OCI-LY3 (cell line): Measurements from ENCODE around the gene MAN2A2.

Experiments
- H2AFZ ChIP-seq: fragments of 200-600, 300-600 bp; shearing (Covaris generic); 2 replicates; pipeline ENCODE4 v1.6.0; 2014; ENCODE audit warnings: antibody characterized with exemption, low read depth, low read length
- H3K27ac ChIP-seq: fragments of 200-600, 300-600 bp; sonication (generic); 2 replicates; pipeline ENCODE4 v1.5.1; 2014; ENCODE audit warnings: mild to moderate bottlenecking, low read length, moderate library complexity, mixed read lengths
- H3K27me3 ChIP-seq: fragments of 200-600, 300-600 bp; sonication (generic); 2 replicates; pipeline ENCODE4 v1.6.1; 2014; ENCODE audit warnings: low read depth, low read length, mixed read lengths
- H3K36me3 ChIP-seq: fragments of 200-600, 300-600 bp; sonication (generic); replicated peaks from 2 replicates; pipeline ENCODE3; 2014; ENCODE audit warnings: low read depth, low read length, mixed read lengths
- H3K4me1 ChIP-seq: fragments of 300-600, 200-600 bp; sonication (generic); 2 replicates; pipeline ENCODE4 v1.6.1; 2014; ENCODE audit warnings: low read length, mixed read lengths
- H3K4me2 ChIP-seq: fragments of 200-600, 300-600 bp; sonication (generic); 2 replicates; pipeline ENCODE4 v1.6.1; 2014; ENCODE audit warnings: low read length, mixed read lengths
- H3K4me3 ChIP-seq: fragments of 300-600, 200-600 bp; sonication (generic); 2 replicates; pipeline ENCODE4 v1.5.1; 2014; ENCODE audit warnings: antibody characterized with exemption, mild to moderate bottlenecking, low read length, moderate library complexity
- H3K79me2 ChIP-seq: fragments of 300-600, 200-600 bp; shearing (Covaris generic); 2 replicates; pipeline ENCODE4 v1.6.1; 2014; ENCODE audit warnings: mild to moderate bottlenecking, low read length, mixed read lengths
- H3K9ac ChIP-seq: fragments of 300-600, 200-600 bp; shearing (Covaris generic); 2 replicates; pipeline ENCODE4 v1.6.0; 2014; ENCODE audit warnings: mild to moderate bottlenecking, low read length, moderate library complexity
- H3K9me3 ChIP-seq: fragments of 200-600, 300-600 bp; shearing (Covaris generic); 2 replicates; pipeline ENCODE4 v1.6.1; 2014; ENCODE audit warnings: low read length, mixed read lengths; ENCODE audit not compliant: insufficient read depth
- H4K20me1 ChIP-seq: fragments of 200-600, 300-600 bp; sonication (generic); 2 replicates; pipeline ENCODE4 v1.6.1; 2016; ENCODE audit warnings: low read length, mixed read lengths; ENCODE audit not compliant: insufficient read depth
- CTCF ChIP-seq: fragments of 200-600, 300-600 bp; sonication (generic); IDR thresholded peaks from 2 replicates; pipeline ENCODE4 v1.5.1; 2014; ENCODE audit warnings: antibody characterized with exemption, low read length, low read depth
- EZH2phosphoT487 ChIP-seq: fragments of 200-600 bp; shearing (Covaris generic); IDR thresholded peaks from 2 replicates; pipeline ENCODE4 v1.6.1; 2018; ENCODE audit warnings: antibody characterized with exemption, mixed run types, low read depth

Gene MAN2A2

GRCh38 chr15:90957031-90957790, 54.1 kb downstream of the MAN2A2 start:
- Histone ChIP-seq H3K4me1 (peaks cover 10% of the 10 kb centered on the region), H2AFZ (no peak overlapping the region), H3K79me2 (peaks cover 34% of the 10 kb centered on the region), H3K9ac (no peak overlapping the region), H3K27ac (no peak overlapping the region), H3K36me3 (peaks cover 37% of the 10 kb centered on the region), H3K4me3 (no peak overlapping the region), H3K4me2 (no peak overlapping the region), H4K20me1 (no peaks in the 10 kb centered on the region), H3K27me3 (no peaks in the 10 kb centered on the region), H3K9me3 (no peaks in the 10 kb centered on the region)
- no peak for TF ChIP-seq EZH2phosphoT487
- TF ChIP-seq CTCF: no peak

DNA sequence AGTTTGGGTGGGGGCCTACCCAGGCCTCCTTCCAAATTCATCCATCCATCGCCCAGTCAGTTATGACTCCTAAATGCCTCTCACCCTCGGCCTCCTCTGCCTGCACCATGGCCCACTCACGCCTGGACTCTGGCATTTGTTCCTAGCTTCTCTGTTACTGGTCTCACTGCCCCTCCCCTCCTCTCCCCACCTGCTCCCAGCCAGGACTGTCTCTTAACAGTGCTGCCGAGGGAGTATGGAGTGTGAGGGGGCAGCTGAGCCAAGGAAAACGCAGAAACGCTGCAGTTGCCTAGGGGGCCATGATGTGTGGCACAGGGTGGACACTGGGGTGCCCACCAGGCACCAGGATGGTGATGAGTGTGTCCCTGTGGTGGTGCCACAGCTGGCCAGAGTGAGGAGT, 54.7 kb downstream of the MAN2A2 start:
- H3K4me1 ChIP-seq: peaks cover 10% of the 10 kb centered on the region
- H3K27me3 ChIP-seq: no peaks in the 10 kb centered on the region
- no peak for TF ChIP-seq CTCF
- TF ChIP-seq EZH2phosphoT487: no peak
- H3K36me3 ChIP-seq: peaks cover 43% of the 10 kb centered on the region
- no peak overlapping the region for H3K9ac ChIP-seq
- H3K4me3 ChIP-seq: no peak overlapping the region
- H2AFZ ChIP-seq: no peak overlapping the region
- H3K4me2 ChIP-seq: no peak overlapping the region
- H3K27ac ChIP-seq: no peak overlapping the region
- H3K79me2 ChIP-seq: peaks cover 37% of the 10 kb centered on the region
- no peaks in the 10 kb centered on the region for H4K20me1 ChIP-seq
- no peaks in the 10 kb centered on the region for H3K9me3 ChIP-seq

GRCh38 chr15:90959028-90959595, 56.0 kb downstream of the MAN2A2 start:
- H3K27ac ChIP-seq: no peak overlapping the region
- no peaks in the 10 kb centered on the region; the same call in 1 of the 2 replicates for H4K20me1 ChIP-seq
- H2AFZ ChIP-seq: no peak overlapping the region
- no peaks in the 10 kb centered on the region for H3K27me3 ChIP-seq
- H3K4me2 ChIP-seq: no peak overlapping the region
- peaks cover 49% of the 10 kb centered on the region for H3K79me2 ChIP-seq
- no peak overlapping the region for H3K9ac ChIP-seq
- TF ChIP-seq CTCF: no peak
- TF ChIP-seq EZH2phosphoT487: no peak
- H3K36me3 ChIP-seq: peaks cover 50% of the 10 kb centered on the region
- no peak overlapping the region for H3K4me3 ChIP-seq
- H3K9me3 ChIP-seq: no peaks in the 10 kb centered on the region
- peaks cover 10% of the 10 kb centered on the region for H3K4me1 ChIP-seq

- no peaks in the 10 kb centered on the region; the same call in 1 of the 2 replicates for H4K20me1 ChIP-seq
- peaks cover 54% of the 10 kb centered on the region for H3K36me3 ChIP-seq
- H3K4me2 ChIP-seq: no peak overlapping the region
Measured at GRCh38 chr15:90959894-90960293, 56.8 kb downstream of the MAN2A2 start.

More at GRCh38 chr15:90959894-90960293, 56.8 kb downstream of the MAN2A2 start:
- Histone ChIP-seq H2AFZ (no peak overlapping the region), H3K4me1 (peaks cover 7% of the 10 kb centered on the region), H3K27me3 (no peaks in the 10 kb centered on the region), H3K27ac (no peak overlapping the region), H3K9ac (no peak overlapping the region), H3K9me3 (no peaks in the 10 kb centered on the region), H3K4me3 (no peak overlapping the region), H3K79me2 (peaks cover 51% of the 10 kb centered on the region)
- no peak for TF ChIP-seq EZH2phosphoT487
- no peak for TF ChIP-seq CTCF
